ENCODE results near the gene C16orf87. TPM values are rescaled to one million over a fixed set of nuclear protein-coding genes. Genes with fewer than 3 reads are reported as not detected.

Gene C16orf87
- total RNA-seq, 1 experiment from 2014 or later, result 8.7 TPM

DNA sequence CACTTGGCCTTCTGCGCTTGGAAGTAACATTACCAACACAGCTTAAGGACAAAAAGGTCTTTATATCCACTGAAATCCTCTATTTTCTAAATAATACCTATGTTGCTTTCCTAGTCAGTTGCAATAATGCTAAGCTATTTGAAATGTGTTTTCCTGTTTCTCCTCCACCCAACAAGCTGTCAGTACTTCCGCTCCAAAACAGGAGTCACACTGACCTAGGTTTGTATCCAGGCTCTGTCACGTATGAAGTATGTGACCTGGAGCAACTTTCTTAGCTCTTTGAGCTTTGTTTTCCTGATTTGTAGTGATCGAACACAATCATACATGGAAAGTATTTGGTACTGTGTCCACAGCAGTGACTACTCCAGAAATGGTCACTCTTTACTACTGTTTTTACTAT is 58.5 kb downstream of the C16orf87 start:
- no TSS peak for BruUV-seq (replicated peaks)
- Histone ChIP-seq H3K9me3 (ENCODE audit: control insufficient read depth, insufficient read depth, low read depth, low read length) (no peaks in the 10 kb centered on the region), H3K36me3 (ENCODE audit: control insufficient read depth, insufficient read depth, low read length) (no peaks in the 10 kb centered on the region), H3K27ac (ENCODE audit: low read length) (no peak overlapping the region), H3K27me3 (ENCODE audit: control insufficient read depth, insufficient read depth, low read length) (no peaks in the 10 kb centered on the region), H3K4me1 (ENCODE audit: control insufficient read depth, insufficient read depth, low read length) (no peaks in the 10 kb centered on the region), H3K4me3 (ENCODE audit: low read depth in 2 of 2, low read length in 2 of 2) (no peak overlapping the region)
- in situ Hi-C loops (cut with HindIII; ENCODE audit: low pct_unique_long_range_greater_than_20kb, low sequenced_read_pairs) (no loop called here), intact Hi-C loops (cut with micrococcal nuclease; ENCODE audit: unreplicated experiment) (no loop called here)
- ATAC-seq (no peak), DNase-seq (ENCODE audit: low read depth, low spot score) (no peak)
- TF ChIP-seq, protein P1, sequence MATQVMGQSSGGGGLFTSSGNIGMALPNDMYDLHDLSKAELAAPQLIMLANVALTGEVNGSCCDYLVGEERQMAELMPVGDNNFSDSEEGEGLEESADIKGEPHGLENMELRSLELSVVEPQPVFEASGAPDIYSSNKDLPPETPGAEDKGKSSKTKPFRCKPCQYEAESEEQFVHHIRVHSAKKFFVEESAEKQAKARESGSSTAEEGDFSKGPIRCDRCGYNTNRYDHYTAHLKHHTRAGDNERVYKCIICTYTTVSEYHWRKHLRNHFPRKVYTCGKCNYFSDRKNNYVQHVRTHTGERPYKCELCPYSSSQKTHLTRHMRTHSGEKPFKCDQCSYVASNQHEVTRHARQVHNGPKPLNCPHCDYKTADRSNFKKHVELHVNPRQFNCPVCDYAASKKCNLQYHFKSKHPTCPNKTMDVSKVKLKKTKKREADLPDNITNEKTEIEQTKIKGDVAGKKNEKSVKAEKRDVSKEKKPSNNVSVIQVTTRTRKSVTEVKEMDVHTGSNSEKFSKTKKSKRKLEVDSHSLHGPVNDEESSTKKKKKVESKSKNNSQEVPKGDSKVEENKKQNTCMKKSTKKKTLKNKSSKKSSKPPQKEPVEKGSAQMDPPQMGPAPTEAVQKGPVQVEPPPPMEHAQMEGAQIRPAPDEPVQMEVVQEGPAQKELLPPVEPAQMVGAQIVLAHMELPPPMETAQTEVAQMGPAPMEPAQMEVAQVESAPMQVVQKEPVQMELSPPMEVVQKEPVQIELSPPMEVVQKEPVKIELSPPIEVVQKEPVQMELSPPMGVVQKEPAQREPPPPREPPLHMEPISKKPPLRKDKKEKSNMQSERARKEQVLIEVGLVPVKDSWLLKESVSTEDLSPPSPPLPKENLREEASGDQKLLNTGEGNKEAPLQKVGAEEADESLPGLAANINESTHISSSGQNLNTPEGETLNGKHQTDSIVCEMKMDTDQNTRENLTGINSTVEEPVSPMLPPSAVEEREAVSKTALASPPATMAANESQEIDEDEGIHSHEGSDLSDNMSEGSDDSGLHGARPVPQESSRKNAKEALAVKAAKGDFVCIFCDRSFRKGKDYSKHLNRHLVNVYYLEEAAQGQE (IDR thresholded peaks at IDR 0.05; ENCODE audit: insufficient read depth in 1 of 2, low read depth in 2 of 2, low read length in 1 of 2), result no peak
- ChIA-PET CTCF (no interaction called here), POLR2A (no interaction called here)

DNA sequence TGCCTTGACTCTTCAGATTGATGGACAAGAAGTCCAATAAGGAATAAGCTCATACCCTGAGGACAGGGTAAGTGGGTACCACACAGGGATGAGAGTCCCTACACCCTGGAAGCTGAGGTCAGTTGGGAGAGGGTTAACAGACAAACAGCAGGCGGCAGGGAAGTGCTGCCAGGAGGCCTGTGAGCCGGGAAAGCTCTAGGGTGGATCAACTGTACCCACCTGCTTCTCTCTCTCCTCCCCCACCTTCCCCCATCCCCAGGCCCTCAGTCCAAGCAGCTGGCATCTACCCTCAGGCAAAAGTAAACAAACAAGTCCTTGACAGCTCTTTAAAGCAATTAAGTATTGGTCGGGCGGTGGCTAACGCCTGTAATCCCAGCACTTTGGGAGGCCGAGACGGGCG is 62.2 kb downstream of the C16orf87 start:
- ChIA-PET POLR2A (no interaction called here), CTCF (no interaction called here)
- Histone ChIP-seq H3K27ac (ENCODE audit: low read length) (no peak overlapping the region), H3K9me3 (ENCODE audit: control insufficient read depth, insufficient read depth, low read depth, low read length) (no peaks in the 10 kb centered on the region), H3K36me3 (ENCODE audit: control insufficient read depth, insufficient read depth, low read length) (no peaks in the 10 kb centered on the region), H3K4me3 (ENCODE audit: low read depth in 2 of 2, low read length in 2 of 2) (no peak overlapping the region), H3K27me3 (ENCODE audit: control insufficient read depth, insufficient read depth, low read length) (no peaks in the 10 kb centered on the region), H3K4me1 (ENCODE audit: control insufficient read depth, insufficient read depth, low read length) (no peaks in the 10 kb centered on the region)
- TF ChIP-seq TCF7L2 (IDR thresholded peaks at IDR 0.05; ENCODE audit: low read depth, low read length) (no peak), SIN3A (IDR thresholded peaks at IDR 0.05; ENCODE audit: borderline replicate concordance, insufficient read depth, low read depth, low read length) (no peak), POLR2AphosphoS5 (IDR thresholded peaks at IDR 0.05; ENCODE audit: low read depth, low read length) (no peak)
- TF ChIP-seq, protein P1 (IDR thresholded peaks at IDR 0.05; ENCODE audit: insufficient read depth in 1 of 2, low read depth in 2 of 2, low read length in 1 of 2), result no peak
- TF ChIP-seq, protein P2, sequence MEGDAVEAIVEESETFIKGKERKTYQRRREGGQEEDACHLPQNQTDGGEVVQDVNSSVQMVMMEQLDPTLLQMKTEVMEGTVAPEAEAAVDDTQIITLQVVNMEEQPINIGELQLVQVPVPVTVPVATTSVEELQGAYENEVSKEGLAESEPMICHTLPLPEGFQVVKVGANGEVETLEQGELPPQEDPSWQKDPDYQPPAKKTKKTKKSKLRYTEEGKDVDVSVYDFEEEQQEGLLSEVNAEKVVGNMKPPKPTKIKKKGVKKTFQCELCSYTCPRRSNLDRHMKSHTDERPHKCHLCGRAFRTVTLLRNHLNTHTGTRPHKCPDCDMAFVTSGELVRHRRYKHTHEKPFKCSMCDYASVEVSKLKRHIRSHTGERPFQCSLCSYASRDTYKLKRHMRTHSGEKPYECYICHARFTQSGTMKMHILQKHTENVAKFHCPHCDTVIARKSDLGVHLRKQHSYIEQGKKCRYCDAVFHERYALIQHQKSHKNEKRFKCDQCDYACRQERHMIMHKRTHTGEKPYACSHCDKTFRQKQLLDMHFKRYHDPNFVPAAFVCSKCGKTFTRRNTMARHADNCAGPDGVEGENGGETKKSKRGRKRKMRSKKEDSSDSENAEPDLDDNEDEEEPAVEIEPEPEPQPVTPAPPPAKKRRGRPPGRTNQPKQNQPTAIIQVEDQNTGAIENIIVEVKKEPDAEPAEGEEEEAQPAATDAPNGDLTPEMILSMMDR (IDR thresholded peaks at IDR 0.05), result no peak
- DNase-seq (ENCODE audit: low read depth, low spot score), result no peak
- BruUV-seq (replicated peaks), result no TSS peak
- in situ Hi-C loops (cut with HindIII; ENCODE audit: low pct_unique_long_range_greater_than_20kb, low sequenced_read_pairs), result no loop called here
- ATAC-seq, result no peak
- intact Hi-C loops (cut with micrococcal nuclease; ENCODE audit: unreplicated experiment), result no loop called here

Measured in Panc1 (cell line).